ENCODE results near the gene TBC1D22A. TPM values are rescaled to one million over a fixed set of nuclear protein-coding genes. Genes with fewer than 3 reads are reported as not detected.

The TBC1D22A gene
- total RNA-seq, 1 donor from 2014 or later, result 10.6 TPM

DNA sequence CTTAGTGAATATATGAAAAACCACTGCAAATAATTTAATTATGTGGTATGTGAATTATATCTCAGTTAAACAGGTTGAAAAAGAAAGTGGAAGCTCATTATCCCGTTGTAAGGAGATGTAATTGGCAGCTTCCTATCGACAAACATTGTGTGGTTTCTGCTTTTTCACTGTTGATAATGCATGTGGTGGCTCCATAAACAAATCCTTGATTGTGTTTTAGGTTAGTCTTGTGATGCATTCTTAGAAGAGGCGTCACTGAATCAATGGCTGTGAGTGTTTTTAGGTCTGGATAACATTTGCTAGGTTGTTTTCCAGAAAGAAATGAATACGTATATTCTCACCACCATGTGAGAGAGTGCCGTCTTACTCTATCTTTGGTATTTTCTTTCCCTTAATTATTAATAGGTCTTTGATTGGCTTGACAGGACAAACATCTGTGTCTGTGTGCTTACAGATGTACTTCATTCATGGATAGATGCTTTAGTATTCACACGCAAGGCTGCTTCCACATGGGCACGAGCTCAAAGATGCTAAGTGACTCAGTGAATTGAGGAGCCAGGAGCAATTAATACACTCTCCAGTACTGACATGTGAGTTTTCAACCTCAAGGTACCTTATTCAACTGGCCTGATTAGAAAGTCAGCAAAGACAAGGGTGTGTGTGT lies 166.7 kb downstream of the TBC1D22A start:
- no peaks in the 10 kb centered on the region for H4K20me1 ChIP-seq (ENCODE audit: low read depth)
- H2AFZ ChIP-seq (replicated peaks), result no peak overlapping the region
- no peaks in the 10 kb centered on the region for H3F3A ChIP-seq (ENCODE audit: low read depth)
- Mint-ChIP-seq H3K9me3 (no peaks in the 10 kb centered on the region), H3K27ac (no peak overlapping the region), H3K36me3 (peaks cover 11% of the 10 kb centered on the region), H3K4me3 (no peak overlapping the region), H3K27me3 (ENCODE audit: insufficient read depth, low read depth) (no peaks in the 10 kb centered on the region), H3K4me1 (peaks cover 2% of the 10 kb centered on the region)
- H3K4me1 ChIP-seq, result no peaks in the 10 kb centered on the region
- TF ChIP-seq EZH2phosphoT487 (IDR thresholded peaks at IDR 0.05) (no peak), EZH2 (IDR thresholded peaks at IDR 0.05) (no peak)
- TF ChIP-seq, protein P1, sequence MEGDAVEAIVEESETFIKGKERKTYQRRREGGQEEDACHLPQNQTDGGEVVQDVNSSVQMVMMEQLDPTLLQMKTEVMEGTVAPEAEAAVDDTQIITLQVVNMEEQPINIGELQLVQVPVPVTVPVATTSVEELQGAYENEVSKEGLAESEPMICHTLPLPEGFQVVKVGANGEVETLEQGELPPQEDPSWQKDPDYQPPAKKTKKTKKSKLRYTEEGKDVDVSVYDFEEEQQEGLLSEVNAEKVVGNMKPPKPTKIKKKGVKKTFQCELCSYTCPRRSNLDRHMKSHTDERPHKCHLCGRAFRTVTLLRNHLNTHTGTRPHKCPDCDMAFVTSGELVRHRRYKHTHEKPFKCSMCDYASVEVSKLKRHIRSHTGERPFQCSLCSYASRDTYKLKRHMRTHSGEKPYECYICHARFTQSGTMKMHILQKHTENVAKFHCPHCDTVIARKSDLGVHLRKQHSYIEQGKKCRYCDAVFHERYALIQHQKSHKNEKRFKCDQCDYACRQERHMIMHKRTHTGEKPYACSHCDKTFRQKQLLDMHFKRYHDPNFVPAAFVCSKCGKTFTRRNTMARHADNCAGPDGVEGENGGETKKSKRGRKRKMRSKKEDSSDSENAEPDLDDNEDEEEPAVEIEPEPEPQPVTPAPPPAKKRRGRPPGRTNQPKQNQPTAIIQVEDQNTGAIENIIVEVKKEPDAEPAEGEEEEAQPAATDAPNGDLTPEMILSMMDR (IDR thresholded peaks at IDR 0.05), result no peak
- no peak overlapping the region for H3K4me2 ChIP-seq
- H3K4me3 ChIP-seq, result no peak overlapping the region
- DNase-seq (ENCODE audit: low spot score), result no peak
- no peaks in the 10 kb centered on the region for H3K27me3 ChIP-seq
- H3K79me2 ChIP-seq (ENCODE audit: low read depth), result no peaks in the 10 kb centered on the region
- no peak overlapping the region for H3K27ac ChIP-seq
- H3K9me3 ChIP-seq (ENCODE audit: low read depth), result no peaks in the 10 kb centered on the region
- H3K9ac ChIP-seq, result no peak overlapping the region
- no peaks in the 10 kb centered on the region for H3K36me3 ChIP-seq

DNA sequence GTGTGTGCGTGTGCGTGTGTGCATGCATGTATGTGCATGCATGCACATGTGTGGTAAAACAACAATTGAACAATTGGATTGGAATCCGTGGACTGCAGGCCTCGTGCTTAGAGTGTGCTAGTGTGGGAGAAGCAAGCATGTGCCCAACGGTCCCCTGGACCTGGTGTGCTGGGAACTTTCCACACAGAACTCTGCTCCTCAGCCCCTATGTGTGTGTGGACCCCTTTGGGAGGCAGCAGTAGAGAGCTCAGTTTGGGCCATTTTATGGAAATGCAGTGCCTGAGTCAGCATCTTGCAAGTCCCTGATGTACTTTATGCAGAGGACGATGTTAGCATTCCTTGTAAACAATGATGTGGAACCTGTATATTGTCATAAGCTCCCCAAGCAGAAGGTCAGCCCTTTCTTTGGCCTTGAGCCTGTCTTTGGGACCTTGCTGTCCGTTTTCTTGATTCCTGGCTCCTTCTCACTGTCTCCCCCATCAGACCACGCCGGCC lies 167.3 kb downstream of the TBC1D22A start:
- Histone ChIP-seq H2AFZ (replicated peaks) (no peak overlapping the region), H3K9me3 (ENCODE audit: low read depth) (no peaks in the 10 kb centered on the region), H3K27me3 (no peaks in the 10 kb centered on the region), H3K4me3 (no peak overlapping the region), H3F3A (ENCODE audit: low read depth) (no peaks in the 10 kb centered on the region), H3K9ac (no peak overlapping the region), H3K79me2 (ENCODE audit: low read depth) (no peaks in the 10 kb centered on the region), H3K36me3 (no peaks in the 10 kb centered on the region), H3K4me2 (no peak overlapping the region), H4K20me1 (ENCODE audit: low read depth) (no peaks in the 10 kb centered on the region), H3K4me1 (no peaks in the 10 kb centered on the region), H3K27ac (no peak overlapping the region)
- DNase-seq (ENCODE audit: low spot score), result no peak
- Mint-ChIP-seq H3K4me1 (peaks cover 7% of the 10 kb centered on the region), H3K36me3 (peaks cover 13% of the 10 kb centered on the region), H3K27ac (no peak overlapping the region), H3K4me3 (no peak overlapping the region), H3K27me3 (ENCODE audit: insufficient read depth, low read depth) (no peaks in the 10 kb centered on the region), H3K9me3 (no peaks in the 10 kb centered on the region)
- TF ChIP-seq EZH2 (IDR thresholded peaks at IDR 0.05) (no peak), EZH2phosphoT487 (IDR thresholded peaks at IDR 0.05) (no peak)
- TF ChIP-seq, protein P1 (IDR thresholded peaks at IDR 0.05), result no peak

DNA sequence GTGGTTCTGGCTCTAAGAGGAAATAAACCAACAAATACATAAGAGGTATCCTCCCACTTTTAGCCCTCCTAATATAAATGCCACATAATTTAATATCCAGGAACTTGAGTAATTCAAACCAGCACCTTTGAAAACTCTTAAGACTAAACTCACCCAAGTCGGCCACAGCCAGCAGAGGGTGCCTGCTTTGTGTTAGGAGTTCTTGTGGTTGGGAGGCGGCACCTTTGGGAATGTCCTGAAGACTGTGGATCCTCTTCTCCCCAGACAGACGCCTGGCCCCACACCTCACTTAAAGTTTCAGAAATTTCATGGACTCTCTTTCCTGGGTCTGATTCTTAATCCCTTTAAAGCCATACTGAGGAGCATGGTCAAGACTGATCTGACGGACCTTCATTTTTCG lies 169.0 kb downstream of the TBC1D22A start:
- DNase-seq (ENCODE audit: low spot score), result no peak
- no peak overlapping the region for H3K27ac ChIP-seq
- H3K4me2 ChIP-seq, result no peak overlapping the region

More for the DNA sequence above, 169.0 kb downstream of the TBC1D22A start:
- Histone ChIP-seq H3K4me3 (no peak overlapping the region), H4K20me1 (ENCODE audit: low read depth) (no peaks in the 10 kb centered on the region), H3K9ac (no peak overlapping the region), H3F3A (ENCODE audit: low read depth) (no peaks in the 10 kb centered on the region), H3K79me2 (ENCODE audit: low read depth) (no peaks in the 10 kb centered on the region), H3K27me3 (no peaks in the 10 kb centered on the region), H3K9me3 (ENCODE audit: low read depth) (no peaks in the 10 kb centered on the region), H3K4me1 (no peaks in the 10 kb centered on the region), H2AFZ (replicated peaks) (no peak overlapping the region), H3K36me3 (no peaks in the 10 kb centered on the region)
- TF ChIP-seq, protein P1 (IDR thresholded peaks at IDR 0.05), result peak; percentile 11
- TF ChIP-seq EZH2 (IDR thresholded peaks at IDR 0.05), result no peak
- peaks cover 13% of the 10 kb centered on the region for H3K36me3 Mint-ChIP-seq
- H3K27ac Mint-ChIP-seq, result no peak overlapping the region
- H3K4me1 Mint-ChIP-seq, result peaks cover 24% of the 10 kb centered on the region
- H3K4me3 Mint-ChIP-seq, result no peak overlapping the region
- no peaks in the 10 kb centered on the region for H3K27me3 Mint-ChIP-seq (ENCODE audit: insufficient read depth, low read depth)
- no peaks in the 10 kb centered on the region for H3K9me3 Mint-ChIP-seq

Data from neural progenitor cell (in vitro differentiated cells).